H1 (cell line): ENCODE results near the gene AP2A2. TPM values are rescaled to one million over a fixed set of nuclear protein-coding genes. Genes with fewer than 3 reads are reported as not detected.

ENCODE experiments used
- CTCF ChIA-PET: fragments of 300-600 bp; sonication (Branson Sonifier 250); formaldehyde crosslinking; loops from one replicate; lab custom pipeline; 2021; ENCODE audit not compliant: partially characterized antibody; lab: Charles Lee
- POLR2A ChIA-PET: fragments of 300-600 bp; sonication (Branson Sonifier 250); formaldehyde crosslinking; loops from one replicate; lab custom pipeline; 2021; ENCODE audit warnings: inconsistent platforms; ENCODE audit not compliant: partially characterized antibody; lab: Charles Lee
- DNase-seq, 2 experiments: peaks; one replicate each; pipeline versions ENCODE4 v3.0.0 to v3.0.0-alpha.2; 2010 to 2022; ENCODE audit warnings: low spot score in 2 of 2, low read depth in 1 of 2, mixed read lengths in 1 of 2
- FAIRE-seq: peaks from 2 replicates; lab custom pipeline; 2011; peaks lifted over from hg19 to GRCh38; lab: Jason Lieb, UNC
- H2AFZ ChIP-seq: 2 replicates; pipeline ENCODE4 v1.8.1; 2012; ENCODE audit warnings: low read length, inconsistent platforms
- H2AK5ac ChIP-seq: 2 replicates; pipeline ENCODE4 v1.6.1; 2013; ENCODE audit warnings: low read depth, low read length
- H2BK120ac ChIP-seq: replicated peaks from 2 replicates; pipeline ENCODE3; 2013; ENCODE audit warnings: low read depth, low read length, inconsistent platforms
- H2BK12ac ChIP-seq: 2 replicates; pipeline ENCODE4 v1.6.1; 2013; ENCODE audit warnings: low read depth, low read length
- H2BK15ac ChIP-seq: 2 replicates; pipeline ENCODE4 v1.6.1; 2013; ENCODE audit warnings: low read length
- H2BK20ac ChIP-seq: 2 replicates; pipeline ENCODE4 v1.6.1; 2013; ENCODE audit warnings: low read length
- H2BK5ac ChIP-seq: 2 replicates; pipeline ENCODE4 v1.6.1; 2013; ENCODE audit warnings: low read depth, low read length
- H3K14ac ChIP-seq: 2 replicates; pipeline ENCODE4 v1.6.1; 2013; ENCODE audit warnings: inconsistent platforms; ENCODE audit not compliant: insufficient read length
- H3K18ac ChIP-seq: 2 replicates; pipeline ENCODE4 v1.6.1; 2013; ENCODE audit warnings: low read length; ENCODE audit errors: extremely low read depth
- H3K23ac ChIP-seq: 2 replicates; pipeline ENCODE4 v1.6.1; 2013; ENCODE audit warnings: inconsistent platforms; ENCODE audit not compliant: insufficient read length
- H3K23me2 ChIP-seq: 2 replicates; pipeline ENCODE4 v1.6.1; 2013; ENCODE audit warnings: low read depth, low read length
- H3K27ac ChIP-seq: 2 replicates; pipeline ENCODE4 v1.6.1; 2011; ENCODE audit warnings: low read depth, low read length, inconsistent platforms
- H3K27me3 ChIP-seq, 4 experiments: replicated peaks in 1 of 4; 1 replicate in 1 of 4; 2 replicates in 3 of 4; pipeline versions ENCODE4 v1.6.1 to v1.8.1; 2011 to 2013; ENCODE audit warnings: low read length in 3 of 4, mild to moderate bottlenecking in 3 of 4, inconsistent platforms in 2 of 4, mixed read lengths in 2 of 4, moderate library complexity in 1 of 4; ENCODE audit not compliant: control insufficient read depth in 3 of 4, insufficient read depth in 3 of 4; ENCODE audit errors: extremely low read depth in 1 of 4
- H3K36me3 ChIP-seq, 4 experiments: 2 replicates each; pipeline versions ENCODE4 v1.6.1 to v1.8.1; 2011 to 2013; ENCODE audit warnings: mild to moderate bottlenecking in 4 of 4, low read length in 3 of 4, moderate library complexity in 2 of 4, control low read depth in 1 of 4, inconsistent platforms in 1 of 4; ENCODE audit not compliant: insufficient read depth in 4 of 4, control insufficient read depth in 2 of 4
- H3K4ac ChIP-seq: replicated peaks from 2 replicates; pipeline ENCODE3; 2013; ENCODE audit warnings: low read length, low read depth, mixed read lengths, inconsistent platforms; ENCODE audit not compliant: insufficient read length
- H3K4me1 ChIP-seq, 4 experiments: replicated peaks in 1 of 4; 1 replicate in 1 of 4; 2 replicates in 3 of 4; pipeline versions ENCODE4 v1.6.1 to v1.8.1; 2011 to 2013; ENCODE audit warnings: low read length in 3 of 4, inconsistent platforms in 2 of 4, mixed read lengths in 1 of 4; ENCODE audit not compliant: insufficient read depth in 4 of 4, control insufficient read depth in 3 of 4
- H3K4me2 ChIP-seq, 2 experiments: 2 replicates each; pipeline versions ENCODE4 v1.6.1 to v1.8.1; 2011 to 2013; ENCODE audit warnings: low read depth in 2 of 2, low read length in 2 of 2, control low read depth in 1 of 2, inconsistent platforms in 1 of 2, mild to moderate bottlenecking in 1 of 2; ENCODE audit not compliant: insufficient read depth in 1 of 2
- H3K4me3 ChIP-seq, 4 experiments: fragments of 200-600, 300-600 bp in 1 of 4; sonication (generic), shearing (Covaris generic), sonication (Bioruptor Twin) in 1 of 4; 2 replicates each; pipeline versions ENCODE4 v1.5.1 to v1.8.1; 2011 to 2016; ENCODE audit warnings: low read length in 4 of 4, low read depth in 3 of 4, control low read depth in 2 of 4, inconsistent platforms in 2 of 4, mild to moderate bottlenecking in 2 of 4, mixed read lengths in 1 of 4, moderate library complexity in 1 of 4; ENCODE audit not compliant: insufficient read depth in 2 of 4; ENCODE audit errors: extremely low read depth in 1 of 4
- H3K56ac ChIP-seq: replicated peaks from 2 replicates; pipeline ENCODE3; 2013; ENCODE audit warnings: low read depth, mild to moderate bottlenecking, mixed read lengths, low read length, inconsistent platforms; ENCODE audit not compliant: insufficient read length
- H3K79me1 ChIP-seq: 2 replicates; pipeline ENCODE4 v1.6.1; 2013; ENCODE audit warnings: low read depth, low read length, control low read depth
- H3K79me2 ChIP-seq, 2 experiments: 2 replicates each; pipeline versions ENCODE4 v1.6.1 to v1.8.1; 2012 to 2013; ENCODE audit warnings: low read length in 2 of 2, mild to moderate bottlenecking in 2 of 2, inconsistent platforms in 1 of 2; ENCODE audit not compliant: insufficient read depth in 2 of 2, control insufficient read depth in 1 of 2
- H3K9ac ChIP-seq, 4 experiments: replicated peaks in 1 of 4; 1 replicate in 1 of 4; 2 replicates in 3 of 4; pipeline versions ENCODE4 v1.6.1 to v1.8.1; 2011 to 2013; ENCODE audit warnings: low read depth in 3 of 4, low read length in 3 of 4, control low read depth in 2 of 4, mild to moderate bottlenecking in 2 of 4, moderate library complexity in 2 of 4, inconsistent platforms in 1 of 4; ENCODE audit errors: extremely low read depth in 1 of 4
- H3K9me3 ChIP-seq, 2 experiments: 2 replicates each; pipeline versions ENCODE4 v1.6.1 to v1.8.1; 2012 to 2013; ENCODE audit warnings: mild to moderate bottlenecking in 2 of 2, moderate library complexity in 2 of 2, control low read depth in 1 of 2, inconsistent platforms in 1 of 2, low read depth in 1 of 2, low read length in 1 of 2, mixed read lengths in 1 of 2; ENCODE audit not compliant: insufficient read depth in 2 of 2
- H4K20me1 ChIP-seq, 2 experiments: replicated peaks in 1 of 2; 2 replicates each; pipeline versions ENCODE3 to v1.8.1; 2011 to 2013; ENCODE audit warnings: inconsistent platforms in 2 of 2, low read length in 2 of 2, mild to moderate bottlenecking in 1 of 2; ENCODE audit not compliant: insufficient read depth in 2 of 2, control insufficient read depth in 1 of 2
- H4K5ac ChIP-seq: 2 replicates; pipeline ENCODE4 v1.6.1; 2013; ENCODE audit warnings: low read length, low read depth, mixed read lengths, inconsistent platforms; ENCODE audit not compliant: insufficient read length
- H4K8ac ChIP-seq: 2 replicates; pipeline ENCODE4 v1.8.0; 2013; ENCODE audit warnings: mild to moderate bottlenecking, moderate library complexity, low read length, inconsistent platforms; ENCODE audit not compliant: insufficient read depth; ENCODE audit errors: extremely low read depth
- H4K91ac ChIP-seq: replicated peaks from 2 replicates; pipeline ENCODE3; 2013; ENCODE audit warnings: low read length, mixed read lengths, inconsistent platforms; ENCODE audit not compliant: insufficient read length
- ATF2 ChIP-seq: IDR thresholded peaks from 2 replicates; pipeline ENCODE4 v1.6.1; 2012; ENCODE audit warnings: low read length, inconsistent platforms
- SP4 ChIP-seq: IDR thresholded peaks from 2 replicates; pipeline ENCODE4 v1.6.1; 2012; ENCODE audit warnings: low read length, inconsistent platforms
- TAF1 ChIP-seq: IDR thresholded peaks from 2 replicates; pipeline ENCODE4 v1.6.1; 2011; ENCODE audit warnings: mild to moderate bottlenecking, low read depth, low read length
- WGBS, 2 experiments: shearing (Covaris generic) in 1 of 2; methylation state at CpG; one replicate each; pipeline versions ENCODE4 v1.1.6 to v1.1.7; 2013 to 2015; ENCODE audit warnings: low lambda C conversion rate in 2 of 2, mixed read lengths in 2 of 2, inconsistent platforms in 1 of 2, low coverage in 1 of 2, missing lambda C conversion rate in 1 of 2; ENCODE audit not compliant: insufficient replicate concordance in 2 of 2, insufficient coverage in 1 of 2, insufficient read length in 1 of 2; ENCODE audit errors: extremely low coverage in 1 of 2, missing lambda C conversion rate in 1 of 2; 5-methylcytosine and 5-hydroxymethylcytosine counted together
- polyA plus RNA-seq, 7 experiments: library from polyadenylated mRNA; depleted of rRNA in 3 of 7; stranded (reverse) in 5 of 7; unstranded in 2 of 7; fragments of >200 nt in 5 of 7; fragments of 200-250 nt in 2 of 7; gene quantifications; 1 replicate in 5 of 7; 2 replicates in 1 of 7; 4 replicates in 1 of 7; pipeline versions ENCODE4 v1.2.1 to v1.2.3, GENCODE V29; 2011 to 2013; ENCODE audit warnings: missing spikeins in 2 of 7, mixed read lengths in 2 of 7
- total RNA-seq: library from RNA; stranded (reverse); fragmentation: NEBNext Ultra II Directional; extraction: Animal tissue kit (Norgen Biotek cat#: 25700); gene quantifications from 2 replicates; pipeline ENCODE4 v1.2.1, GENCODE V29; 2021

Gene AP2A2
- total and polyA plus RNA-seq, 2 of the 8 experiments (the other 6 are each of a cell fraction or from before 2014, with no cell fraction given), result 50.0 to 65.0 TPM

GRCh38 chr11:958101-958500 lies 32.4 kb downstream of the AP2A2 start:
- Histone ChIP-seq H2AK5ac (no peak overlapping the region), H3K18ac (no peak overlapping the region), H4K20me1 (peaks cover 5 to 24% of the 10 kb centered on the region in 2 experiments), H2BK120ac (no peak overlapping the region), H3K4me3 (no peak overlapping the region), H3K4me2 (no peak overlapping the region), H3K23me2 (peaks cover 2% of the 10 kb centered on the region; the same call in 1 of the 2 replicates), H3K79me1 (peaks cover 20% of the 10 kb centered on the region), H3K56ac (no peak overlapping the region), H3K36me3 (peaks cover 0 to 19% (median 4%) of the 10 kb centered on the region in 4 experiments; a peak in 3 of 8 replicates), H3K23ac (no peak overlapping the region), H2BK12ac (no peak overlapping the region), H2BK20ac (peak overlapping the region; percentile 37; the same call in 1 of the 2 replicates), H4K91ac (no peak overlapping the region), H3K79me2 (peaks cover 2 to 44% of the 10 kb centered on the region in 2 experiments; a peak in 3 of 4 replicates), H4K5ac (no peak overlapping the region), H2BK5ac (0 out of 2 replicates have a peak overlapping the region, but pooled peaks have one; percentile 10), H4K8ac (no peak overlapping the region), H3K9me3 (no peaks in the 10 kb centered on the region), H3K27me3 (no peaks in the 10 kb centered on the region), H3K27ac (no peak overlapping the region), H3K14ac (no peak overlapping the region), H2BK15ac (no peak overlapping the region), H3K4me1 (peaks cover 0 to 16% (median 4%) of the 10 kb centered on the region in 4 experiments; a peak in 5 of 7 replicates), H3K9ac (no peak overlapping the region), H2AFZ (no peak overlapping the region), H3K4ac (no peak overlapping the region)
- no peak for FAIRE-seq
- ChIA-PET CTCF (interaction anchor here (0.8 to 1.3 kb wide), 4 partner anchors 12 to 34 kb away, joined by 3 to 6 read pairs (median 3); no protein-coding TSS in a partner anchor), POLR2A (interaction anchor here (1.4 to 6.2 kb wide), 2 partner anchors 13 to 17 kb away, joined by 8 to 45 read pairs; no protein-coding TSS in a partner anchor)
- TF ChIP-seq ATF2, result no peak
- no peak for TF ChIP-seq TAF1
- TF ChIP-seq SP4, result no peak
- DNase-seq, result no peak
- WGBS, 2 experiments, result 91% methylated on average over 7 of the region's 7 CpGs; no CpG with 5 or more reads in 1 of the 2 experiments
